TTC549 (cell line): ENCODE results near the gene PPP1R9B.

Source experiments
- FAIRE-seq: peaks from 2 replicates; lab custom pipeline; 2012; peaks lifted over from hg19 to GRCh38; lab: Jason Lieb, UNC

Gene PPP1R9B

DNA sequence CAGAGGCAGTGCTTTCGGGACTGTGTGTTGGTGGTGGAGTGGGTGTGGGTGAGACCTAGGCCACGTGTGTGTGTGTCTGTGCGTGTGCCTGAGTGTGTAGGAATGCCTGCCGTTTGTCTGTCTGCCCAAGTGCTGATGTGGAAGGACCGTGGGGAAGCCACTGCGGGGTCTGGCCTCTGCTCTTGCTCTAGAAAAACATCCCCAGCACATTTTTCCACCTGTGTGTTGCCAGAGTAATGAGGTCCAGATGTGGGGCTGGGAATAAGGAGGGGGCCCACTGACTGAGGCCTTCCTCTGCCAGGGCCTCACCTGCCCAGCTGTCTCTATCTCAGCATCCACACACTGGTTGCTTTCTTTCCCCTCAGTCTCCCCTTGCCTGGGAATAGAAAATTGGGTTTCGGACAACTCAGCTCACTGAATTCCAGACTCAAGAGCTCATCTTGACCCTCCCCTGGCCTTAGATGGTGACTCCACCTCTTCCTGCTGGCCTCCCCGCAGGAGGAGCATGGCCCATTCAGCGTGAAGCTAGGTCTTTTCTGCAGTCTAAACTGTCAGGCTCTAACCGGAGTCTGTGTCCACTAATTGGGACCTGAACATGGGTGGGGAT lies 23.0 kb upstream of the PPP1R9B start:
- FAIRE-seq, result no peak

DNA sequence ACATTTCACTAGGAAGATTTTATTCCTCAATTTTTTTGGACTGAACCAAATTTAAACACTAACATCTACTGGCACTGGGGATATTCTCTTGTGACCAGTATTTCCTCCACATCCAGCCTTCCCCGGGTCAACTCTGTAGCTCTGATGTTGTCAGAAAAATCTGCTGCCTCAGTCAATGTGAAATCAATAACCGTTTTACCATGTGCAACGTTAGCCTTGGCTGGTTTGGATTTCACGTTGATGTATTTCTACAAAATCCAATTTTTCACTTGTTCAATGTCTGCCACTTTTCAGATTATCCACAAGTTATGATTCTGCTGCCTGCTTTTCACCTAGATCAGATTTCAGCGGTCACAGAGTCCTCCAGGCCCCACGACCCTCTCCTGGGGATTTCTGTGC lies 22.5 kb upstream of the PPP1R9B start:
- no peak for FAIRE-seq

DNA sequence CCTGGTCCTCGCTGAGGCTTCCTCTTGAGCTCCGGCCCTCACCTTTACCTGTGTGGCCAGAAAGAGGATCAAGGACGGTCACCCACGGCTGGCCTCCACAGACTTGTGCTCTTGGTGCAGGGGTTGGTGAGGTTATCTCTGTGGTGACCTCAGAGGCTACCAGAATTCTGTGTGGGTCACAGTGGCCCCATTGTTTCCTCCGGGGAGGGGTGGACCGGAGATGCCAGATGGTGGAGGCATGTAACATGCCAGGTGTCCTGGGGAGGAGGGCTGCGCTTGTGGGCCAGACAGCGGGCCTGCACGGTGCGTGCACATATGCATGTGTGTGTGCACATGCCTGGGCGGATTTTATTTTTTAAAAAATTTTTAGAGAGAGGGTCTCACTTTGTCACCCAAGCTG lies 21.7 kb upstream of the PPP1R9B start:
- no peak for FAIRE-seq

DNA sequence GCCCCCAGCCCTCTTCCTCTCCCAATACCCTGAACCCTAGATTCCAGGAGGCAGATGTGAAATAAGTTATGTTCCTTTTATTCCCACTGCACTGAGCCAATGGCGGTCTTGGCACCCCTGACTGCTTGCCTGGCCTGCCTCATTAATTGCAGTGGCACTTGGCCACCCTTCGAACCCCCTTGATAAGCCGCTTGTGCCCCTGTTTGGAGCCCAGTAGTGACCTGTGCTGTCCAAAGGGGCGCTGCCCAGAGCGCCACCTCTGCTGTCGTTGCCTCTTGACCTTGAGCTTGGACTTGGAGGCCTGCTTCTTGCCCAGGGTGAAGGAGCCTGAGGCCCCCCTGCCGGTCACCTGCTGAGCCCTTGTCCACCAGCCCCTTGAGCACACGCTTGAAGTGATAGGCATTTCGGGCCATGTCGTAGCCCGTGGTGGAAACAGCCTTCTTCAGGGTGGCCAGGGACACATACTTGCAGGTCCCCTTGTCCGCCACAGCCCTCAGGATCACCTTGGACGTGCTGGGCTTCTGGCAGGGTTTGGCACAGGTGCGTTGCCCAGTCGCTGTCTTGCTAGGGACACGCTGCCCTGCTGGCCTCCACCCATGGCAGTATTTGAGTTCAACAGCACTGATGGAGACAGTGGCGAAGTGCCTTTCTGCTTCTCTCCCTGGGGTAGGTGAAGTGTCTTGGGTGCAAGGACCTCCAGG lies 21.0 kb upstream of the PPP1R9B start:
- FAIRE-seq, result no peak

DNA sequence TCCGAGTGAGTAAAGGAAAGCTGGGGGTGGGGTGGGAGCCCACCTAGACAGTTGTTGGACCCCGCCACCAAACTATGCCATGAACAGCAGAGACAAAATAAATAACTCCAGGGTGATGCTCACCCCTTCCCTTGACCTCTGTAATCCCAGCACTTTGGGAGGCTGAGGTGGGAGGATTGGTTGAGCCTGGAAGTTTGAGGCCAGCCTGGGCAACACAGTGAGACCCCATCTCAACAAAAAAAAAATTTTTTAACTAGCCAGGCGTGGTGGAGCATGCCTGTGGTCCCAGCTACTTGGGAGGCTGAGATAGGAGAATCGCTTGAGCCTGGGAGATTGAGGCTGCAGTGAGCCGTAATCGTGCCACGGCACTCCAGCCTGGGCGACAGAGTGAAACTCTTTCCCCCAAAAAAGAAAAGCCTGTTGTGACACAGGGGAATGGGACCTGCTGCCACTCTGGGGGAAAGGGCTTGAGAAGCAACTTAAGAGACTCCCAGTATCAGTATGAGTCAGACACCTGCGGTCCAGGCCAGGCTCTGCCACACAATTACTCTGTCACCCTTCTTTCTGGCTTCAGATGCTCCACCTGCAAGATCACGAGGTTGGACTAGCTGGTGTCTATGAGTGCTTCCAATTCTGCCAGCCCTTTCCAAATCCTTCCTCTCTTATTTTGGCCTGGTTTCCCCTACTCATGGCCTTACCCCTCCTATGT lies 20.3 kb upstream of the PPP1R9B start:
- FAIRE-seq, result no peak

DNA sequence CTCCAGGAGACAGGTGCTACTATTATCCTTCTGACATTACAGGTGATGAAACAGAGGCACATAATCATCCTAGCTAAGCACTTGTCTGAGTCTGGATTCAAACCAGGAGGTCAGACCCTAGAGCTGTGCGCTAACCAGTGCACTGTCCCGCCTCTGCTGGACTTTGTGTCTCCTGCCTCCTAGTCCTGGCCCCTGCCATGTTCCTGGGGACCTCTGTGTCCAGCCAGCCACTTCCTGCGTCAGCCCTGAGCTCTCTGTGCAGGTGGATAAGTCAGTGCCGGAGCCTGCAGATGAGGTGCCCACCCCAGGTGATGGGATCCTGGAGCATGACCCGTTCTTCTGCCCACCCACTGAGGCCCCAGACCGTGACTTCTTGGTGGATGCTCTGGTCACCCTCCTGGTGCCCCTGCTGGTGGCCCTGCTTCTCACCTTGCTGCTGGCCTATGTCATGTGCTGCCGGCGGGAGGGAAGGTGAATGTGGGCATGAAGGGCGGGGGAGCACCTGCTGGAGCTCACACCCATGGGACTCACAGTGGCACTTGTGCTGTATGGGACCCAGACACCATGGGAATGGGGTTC lies 19.5 kb upstream of the PPP1R9B start:
- no peak for FAIRE-seq

DNA sequence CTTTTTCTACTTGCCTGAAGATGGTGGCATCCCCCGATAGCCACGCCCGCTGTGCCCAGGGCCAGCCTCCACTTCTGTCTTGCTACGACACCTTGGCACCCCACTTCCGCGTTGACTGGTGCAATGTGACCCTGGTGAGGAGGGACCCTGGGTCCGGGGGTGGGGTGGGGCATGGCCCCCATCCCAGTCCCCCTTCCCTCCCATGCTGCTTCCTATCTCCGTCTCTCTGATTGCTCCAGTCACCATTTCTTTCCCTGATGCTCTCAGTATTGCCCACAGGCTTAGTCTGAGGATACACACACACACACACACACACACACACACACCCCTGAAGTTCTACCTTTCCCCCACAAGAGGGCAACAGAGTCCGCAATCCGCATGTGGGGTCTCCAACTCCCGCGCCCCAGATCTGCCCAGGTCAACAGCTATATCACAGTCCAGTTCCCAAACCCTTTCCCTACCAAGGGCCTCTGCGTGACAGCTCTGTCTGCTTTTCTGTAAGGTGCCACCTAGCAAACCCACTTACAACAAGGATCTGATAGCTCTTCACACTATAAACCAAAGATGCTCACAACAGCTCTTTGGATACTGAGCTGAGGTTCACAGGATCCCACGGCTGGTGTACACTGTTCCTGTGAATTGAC lies 18.8 kb upstream of the PPP1R9B start:
- no peak for FAIRE-seq

DNA sequence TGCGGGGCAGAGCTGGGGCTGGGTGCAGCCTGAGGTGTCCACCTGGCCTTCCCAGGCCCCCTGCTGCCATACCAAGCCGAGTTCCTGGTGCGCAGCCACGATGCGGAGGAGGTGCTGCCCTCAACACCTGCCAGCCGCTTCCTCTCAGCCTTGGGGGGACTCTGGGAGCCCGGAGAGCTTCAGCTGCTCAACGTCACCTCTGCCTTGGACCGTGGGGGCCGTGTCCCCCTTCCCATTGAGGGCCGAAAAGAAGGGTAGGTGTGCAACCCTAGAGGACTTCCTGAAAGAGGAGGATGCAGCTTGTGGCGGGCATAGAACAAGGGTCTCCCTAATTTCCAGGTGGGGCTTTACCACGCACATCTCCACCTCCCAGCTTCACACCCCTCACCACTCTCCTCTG lies 17.8 kb upstream of the PPP1R9B start:
- FAIRE-seq, result no peak

DNA sequence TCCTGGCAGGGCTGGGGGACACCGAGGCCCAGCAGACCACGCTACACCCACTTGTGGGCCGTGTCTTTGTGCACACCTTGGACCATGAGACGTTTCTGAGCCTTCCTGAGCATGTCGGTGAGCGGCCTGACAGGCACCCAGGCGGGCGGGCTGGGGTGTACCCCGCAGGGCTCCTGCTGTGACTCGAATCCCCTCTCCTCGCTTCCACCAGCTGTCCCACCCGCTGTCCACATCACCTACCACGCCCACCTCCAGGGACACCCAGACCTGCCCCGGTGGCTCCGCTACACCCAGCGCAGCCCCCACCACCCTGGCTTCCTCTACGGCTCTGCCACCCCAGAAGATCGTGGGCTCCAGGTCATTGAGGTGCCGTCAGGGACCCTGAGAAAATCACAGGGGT lies 16.9 kb upstream of the PPP1R9B start:
- FAIRE-seq, result no peak

DNA sequence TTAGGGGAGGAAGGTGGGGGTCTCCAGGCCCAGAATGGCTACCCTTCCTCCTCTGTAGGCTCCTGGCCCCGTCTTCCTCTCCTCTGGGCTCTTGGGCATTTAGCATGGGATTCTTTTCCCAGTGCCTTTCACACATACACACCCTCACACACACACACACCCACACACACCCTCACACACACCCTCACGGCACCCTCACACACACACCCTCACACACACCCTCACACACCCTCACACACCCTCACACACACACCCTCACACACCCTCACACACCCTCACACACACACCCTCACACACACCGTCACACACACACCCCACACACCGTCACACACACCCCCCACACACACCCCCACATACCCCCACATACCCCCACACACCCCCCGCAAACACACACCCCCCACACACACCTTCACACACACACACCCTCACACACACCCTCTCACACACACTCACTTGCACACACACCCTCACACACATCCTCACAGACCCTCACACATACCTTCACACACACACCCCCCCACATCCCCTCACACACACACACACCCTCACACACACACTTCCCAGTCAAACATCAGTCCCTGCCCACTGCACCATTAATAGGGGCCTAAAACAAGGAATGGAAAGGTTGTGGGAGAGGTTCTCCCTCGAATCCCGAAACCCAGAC lies 16.2 kb upstream of the PPP1R9B start:
- no peak for FAIRE-seq

DNA sequence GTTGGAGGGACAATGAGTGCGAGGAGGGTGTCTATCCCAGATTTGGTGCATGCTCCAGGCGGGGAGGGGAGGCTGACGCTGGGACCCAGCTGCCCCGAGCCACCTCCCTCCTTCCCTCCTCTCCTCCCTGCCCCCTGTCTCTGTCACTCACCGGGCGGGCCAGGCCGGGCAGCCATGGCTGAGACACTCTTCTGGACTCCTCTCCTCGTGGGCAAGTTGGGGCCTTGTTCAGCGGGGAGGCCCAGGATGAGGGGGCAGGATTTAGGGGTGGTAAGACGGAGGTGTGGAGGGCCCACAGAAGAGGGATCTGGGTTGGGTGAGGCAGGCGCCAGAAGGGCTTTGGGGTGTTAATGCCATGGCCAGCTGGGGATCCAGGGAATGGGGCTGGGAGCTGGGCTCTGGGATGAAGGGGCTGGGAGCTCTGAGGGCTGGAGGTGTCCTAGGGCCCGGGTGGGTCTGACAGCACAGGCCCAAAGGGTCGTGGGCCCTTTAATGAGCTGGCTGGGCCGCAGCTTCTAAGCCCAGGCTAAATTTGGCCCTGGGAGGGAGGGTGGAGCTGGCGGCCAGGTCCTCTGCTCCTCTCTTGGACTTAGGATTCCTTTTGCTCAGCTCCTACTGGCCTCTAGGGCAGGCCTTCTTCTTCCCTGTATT lies 15.5 kb upstream of the PPP1R9B start, which contains the start of gene SGCA:
SGCA (plus strand) TSS at position 139 of the 651 bp plus-strand sequence; CDS start at position 175, 36 bp downstream.
- no peak for FAIRE-seq

DNA sequence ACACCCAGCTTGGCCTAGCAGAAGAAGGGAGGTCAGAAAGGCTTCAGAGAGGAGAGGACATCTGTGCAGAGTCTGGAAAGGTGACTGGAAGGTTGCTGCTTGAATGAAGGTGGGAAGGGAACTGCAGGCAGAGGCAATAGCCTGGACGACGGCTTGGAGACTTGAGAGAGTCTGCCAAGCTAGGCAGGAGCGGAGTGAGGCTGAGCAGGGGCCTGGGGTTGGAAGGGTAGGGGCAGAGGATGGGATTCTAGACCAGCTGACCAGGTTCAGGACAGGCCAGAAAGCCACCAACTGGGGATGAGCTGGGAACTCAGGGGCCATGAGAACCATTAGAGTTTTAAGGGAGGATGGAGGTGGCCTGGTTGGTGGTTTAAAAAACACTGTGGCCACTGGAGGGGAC lies 15.0 kb upstream of the PPP1R9B start:
- no peak for FAIRE-seq

DNA sequence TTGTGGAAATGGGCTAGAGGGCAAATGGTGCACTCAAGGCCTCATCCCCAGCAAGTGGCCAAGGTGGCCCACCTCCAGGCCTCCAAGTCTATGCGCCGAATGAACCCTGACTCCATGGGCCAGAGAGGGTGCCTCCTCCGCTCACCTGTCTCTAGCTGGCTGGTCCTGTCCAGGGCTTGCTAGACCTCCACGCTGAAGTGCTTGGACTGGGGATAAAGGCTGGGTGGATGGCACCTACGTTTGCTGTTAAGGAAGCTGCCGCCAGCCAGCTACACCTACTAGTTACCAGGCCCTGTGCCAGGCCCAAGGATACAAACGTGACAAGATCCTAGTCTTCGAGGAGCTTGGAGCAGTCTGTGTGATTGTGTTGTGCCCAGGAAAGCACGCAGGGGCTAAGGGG lies 14.6 kb upstream of the PPP1R9B start:
- FAIRE-seq, result no peak

DNA sequence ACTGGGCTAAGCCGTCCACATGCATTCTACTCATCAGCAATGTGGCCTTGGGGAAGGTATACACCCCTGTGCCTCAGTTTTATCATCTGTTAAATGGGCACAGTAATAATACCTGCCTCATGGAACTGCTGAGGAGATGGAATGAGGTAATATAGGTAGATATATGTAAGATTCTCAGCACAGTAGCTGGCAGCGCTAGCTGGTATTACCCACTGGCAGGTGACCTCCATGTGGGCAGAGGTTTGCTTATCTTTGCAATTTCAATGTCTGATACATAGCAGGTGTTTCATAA lies 14.2 kb upstream of the PPP1R9B start:
- no peak for FAIRE-seq

DNA sequence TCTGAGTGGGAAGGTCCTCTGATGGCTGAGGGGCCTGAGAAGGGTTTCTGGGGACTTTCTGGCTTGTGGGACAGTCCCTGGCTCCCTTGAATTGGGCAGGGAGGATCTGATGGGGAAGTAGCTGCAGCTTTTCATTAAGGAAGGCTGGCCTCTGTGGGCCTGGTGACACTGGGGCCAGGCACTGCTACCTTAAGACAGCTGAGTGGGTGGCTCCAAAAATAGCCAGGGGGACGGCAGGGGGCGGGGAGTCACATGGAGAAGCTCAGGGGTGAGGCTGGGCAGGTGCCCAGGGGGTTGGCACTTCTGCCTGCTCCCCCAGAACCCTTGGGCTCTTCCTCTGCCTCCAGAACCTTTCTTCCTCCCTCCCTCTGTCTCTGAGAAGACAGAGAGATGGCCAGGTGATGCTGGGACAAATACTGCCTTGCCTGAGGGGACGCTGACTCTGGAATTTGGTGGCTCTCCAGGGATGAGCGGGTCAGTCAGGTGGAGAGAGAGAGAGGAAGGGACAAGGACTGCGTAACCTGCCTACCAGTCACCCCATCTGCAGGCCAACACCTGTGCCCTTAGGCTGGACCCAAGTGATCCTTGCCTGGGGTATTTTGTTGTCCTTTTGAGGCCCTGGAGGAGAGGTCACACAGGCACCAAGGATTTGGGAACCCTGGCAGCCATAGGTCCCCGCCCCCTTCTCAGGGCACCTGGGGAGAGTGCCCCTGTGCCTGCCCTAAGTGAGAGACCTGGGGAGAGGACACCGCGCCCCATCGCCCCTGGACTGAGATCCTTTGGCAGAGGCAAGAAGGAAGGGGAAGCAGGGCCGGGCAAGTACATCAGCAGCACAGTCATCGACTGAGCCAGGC lies 13.6 kb upstream of the PPP1R9B start:
- FAIRE-seq, result no peak

DNA sequence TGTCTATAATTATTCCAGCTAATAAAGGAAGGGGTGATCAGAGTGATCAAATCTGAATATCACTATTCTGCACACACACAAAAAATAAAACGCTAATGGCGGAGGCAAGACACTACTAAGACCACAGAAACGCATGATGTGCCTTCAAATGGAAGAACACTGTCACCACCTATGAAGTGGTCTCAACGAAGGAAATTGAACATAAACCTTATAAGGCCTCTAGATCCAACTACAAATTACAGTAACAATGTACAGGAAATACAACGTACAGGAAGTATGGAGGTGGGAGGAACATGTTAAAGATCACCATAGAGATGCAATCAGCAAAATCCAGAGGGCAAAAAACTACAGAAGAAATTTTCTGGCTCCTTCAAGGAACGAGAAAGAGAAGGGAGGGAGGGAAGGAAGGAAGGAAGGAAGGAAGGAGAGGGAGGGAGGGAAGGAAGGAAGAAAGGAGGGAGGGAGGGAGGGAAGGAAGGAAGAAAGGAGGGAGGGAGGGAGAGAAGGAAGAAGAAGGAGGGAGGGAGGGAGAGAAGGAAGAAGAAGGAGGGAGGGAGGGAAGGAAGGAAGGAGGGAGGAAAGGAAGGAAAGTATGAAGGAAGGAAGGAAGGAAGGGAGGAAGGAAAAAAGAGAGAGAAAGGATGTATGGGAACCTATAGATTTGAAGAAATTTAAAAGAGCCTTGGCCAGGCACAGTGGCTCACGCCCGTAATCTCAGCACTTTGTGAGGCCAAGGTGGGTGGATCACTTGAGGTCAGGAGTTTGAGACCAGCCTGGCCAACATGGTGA lies 12.2 kb upstream of the PPP1R9B start:
- FAIRE-seq, result no peak

DNA sequence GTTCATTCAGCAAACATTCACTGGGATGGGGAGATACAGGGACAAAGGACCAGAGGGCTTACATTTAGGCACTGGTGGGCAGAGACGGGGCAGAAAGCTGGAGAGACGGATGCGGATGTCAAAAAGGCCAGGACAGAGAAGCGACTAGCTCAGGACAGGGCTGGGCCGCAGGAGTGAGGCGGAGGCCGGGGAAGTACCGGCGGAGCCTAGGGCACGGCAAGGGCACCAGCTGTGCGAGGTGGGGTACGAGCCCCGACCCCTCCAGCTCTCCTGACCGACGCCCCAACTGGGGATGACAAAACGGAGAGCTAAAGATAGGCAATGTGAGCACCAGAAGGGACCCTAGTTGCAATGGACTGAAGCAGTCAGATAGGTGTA lies 11.4 kb upstream of the PPP1R9B start:
- FAIRE-seq, result no peak

DNA sequence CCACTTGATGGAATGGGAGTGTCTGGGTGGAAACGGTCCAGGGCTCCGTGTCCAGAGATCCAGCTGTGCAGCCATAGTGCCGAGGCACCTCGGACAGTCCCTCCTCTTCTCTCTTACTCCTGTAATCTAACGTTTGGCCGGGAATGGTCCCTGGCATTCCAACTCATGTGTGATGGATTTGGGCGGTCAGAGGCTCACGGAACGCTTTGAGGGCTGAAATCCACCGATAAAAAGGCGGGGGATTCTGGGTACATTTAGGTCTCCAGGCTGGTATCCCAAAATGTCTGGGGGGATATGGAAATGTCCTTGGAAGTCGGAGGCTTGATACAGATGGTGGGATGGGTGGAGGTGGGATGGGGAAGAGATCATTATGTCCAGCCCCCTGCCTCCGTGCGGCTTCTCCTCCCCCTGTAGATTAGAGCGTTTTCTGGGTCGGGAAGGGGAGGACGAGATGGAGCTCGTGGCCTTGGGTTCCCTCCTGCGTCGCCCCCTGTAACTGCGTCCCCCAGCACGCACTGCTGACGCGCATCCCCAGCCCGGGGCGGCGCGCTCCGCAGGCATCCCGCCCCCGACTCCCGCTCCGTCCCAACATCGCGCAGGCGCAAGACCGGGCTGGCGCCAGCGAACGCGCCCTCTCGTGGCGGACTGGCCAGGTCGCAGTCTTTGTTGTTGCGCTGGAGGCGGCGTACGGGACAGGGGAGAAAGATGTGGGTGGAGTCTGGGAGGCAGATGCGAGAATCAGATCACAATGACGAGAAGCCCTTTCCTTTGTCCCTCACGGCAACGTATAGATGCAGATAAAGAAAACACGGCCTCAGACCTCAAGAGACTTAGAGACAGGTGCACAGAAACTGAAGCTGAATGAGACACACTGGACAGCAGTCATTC lies 10.8 kb upstream of the PPP1R9B start:
- peak; percentile 25 for FAIRE-seq

DNA sequence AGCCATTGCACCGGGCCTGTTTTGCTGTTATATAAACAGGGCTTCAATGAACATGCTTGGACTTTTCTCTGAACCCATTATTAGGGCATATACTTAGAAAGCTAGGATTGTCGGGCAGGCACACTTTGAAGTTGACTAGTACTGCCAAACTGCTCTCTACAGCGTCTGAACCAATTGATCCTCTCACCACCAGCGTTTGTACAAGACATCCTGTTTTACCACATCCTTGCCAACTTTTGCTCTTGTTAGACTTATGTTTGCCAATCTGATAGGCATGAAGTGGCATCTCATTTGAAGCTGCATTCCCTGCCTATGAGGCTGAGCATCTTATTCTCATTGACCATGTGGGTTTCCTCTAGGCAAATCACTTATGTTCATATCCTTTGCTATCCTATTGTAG lies 7.4 kb upstream of the PPP1R9B start:
- FAIRE-seq, result no peak
